Muscle layer of duodenum (tissue), 2 donors: ENCODE data around the gene ZNF649.

ENCODE experiments used
- H3K27ac ChIP-seq: one replicate; pipeline ENCODE4 v1.7.0; 2013; ENCODE audit warnings: mild to moderate bottlenecking, low read length
- H3K27me3 ChIP-seq: one replicate; pipeline ENCODE4 v1.7.0; 2013; ENCODE audit warnings: low read depth, mild to moderate bottlenecking, control low read depth, low read length
- H3K36me3 ChIP-seq, 2 donors: one replicate each; pipeline ENCODE4 v1.7.0; 2013; ENCODE audit warnings: low read length in 2 of 2, control low read depth in 1 of 2, mild to moderate bottlenecking in 1 of 2; ENCODE audit not compliant: insufficient read depth in 2 of 2, control insufficient read depth in 1 of 2
- H3K4me1 ChIP-seq, 2 donors: one replicate each; pipeline ENCODE4 v1.7.0; 2013; ENCODE audit warnings: low read length in 2 of 2, mild to moderate bottlenecking in 2 of 2, control low read depth in 1 of 2, moderate library complexity in 1 of 2; ENCODE audit not compliant: insufficient read depth in 2 of 2, control insufficient read depth in 1 of 2
- H3K4me3 ChIP-seq, 2 donors: one replicate each; pipeline ENCODE4 v1.7.0; 2013; ENCODE audit warnings: low read length in 2 of 2, low read depth in 1 of 2, mild to moderate bottlenecking in 1 of 2
- H3K9me3 ChIP-seq, 2 donors: one replicate each; pipeline ENCODE4 v1.7.0; 2013; ENCODE audit warnings: low read length in 2 of 2, control low read depth in 1 of 2, mild to moderate bottlenecking in 1 of 2; ENCODE audit not compliant: control insufficient read depth in 1 of 2
- donor health status: healthy.

Gene ZNF649

GRCh38 chr19:51904331-51905165 is at the start of gene ZNF649:
ZNF649 (minus strand) TSS chr19:51905017; CDS start chr19:51900107, 4,910 bp downstream.
- H3K27me3 ChIP-seq = no peaks in the 10 kb centered on the region
- H3K36me3 ChIP-seq = peaks cover 13 to 18% of the 10 kb centered on the region in 2 donors
- peaks cover 0 to 8% of the 10 kb centered on the region in 2 donors for H3K4me1 ChIP-seq
- H3K4me3 ChIP-seq = peak within 1 kb of the TSS; percentile 75 to 98
- peaks cover 16 to 32% of the 10 kb centered on the region in 2 donors for H3K9me3 ChIP-seq
- peak within 1 kb of the TSS; percentile 83 for H3K27ac ChIP-seq

- Histone ChIP-seq H3K27ac (no peak overlapping the region), H3K27me3 (no peaks in the 10 kb centered on the region), H3K9me3 (peaks cover 56 to 74% of the 10 kb centered on the region in 2 donors), H3K4me1 (no peaks in the 10 kb centered on the region), H3K4me3 (peak overlapping the region; percentile 31 to 55), H3K36me3 (peaks cover 14 to 20% of the 10 kb centered on the region in 2 donors)
Observed at GRCh38 chr19:51948975-51949374, 44.2 kb upstream of the ZNF649 start.

- no peaks in the 10 kb centered on the region for H3K27me3 ChIP-seq
- H3K4me1 ChIP-seq = no peaks in the 10 kb centered on the region
- no peak overlapping the region for H3K27ac ChIP-seq
- H3K9me3 ChIP-seq = peaks cover 72 to 92% of the 10 kb centered on the region in 2 donors
- H3K4me3 ChIP-seq = peak overlapping the region in 1 of 2 donors; percentile 55
- peaks cover 37 to 43% of the 10 kb centered on the region in 2 donors for H3K36me3 ChIP-seq
Observed at GRCh38 chr19:51946602-51947001, 41.8 kb upstream of the ZNF649 start.

DNA sequence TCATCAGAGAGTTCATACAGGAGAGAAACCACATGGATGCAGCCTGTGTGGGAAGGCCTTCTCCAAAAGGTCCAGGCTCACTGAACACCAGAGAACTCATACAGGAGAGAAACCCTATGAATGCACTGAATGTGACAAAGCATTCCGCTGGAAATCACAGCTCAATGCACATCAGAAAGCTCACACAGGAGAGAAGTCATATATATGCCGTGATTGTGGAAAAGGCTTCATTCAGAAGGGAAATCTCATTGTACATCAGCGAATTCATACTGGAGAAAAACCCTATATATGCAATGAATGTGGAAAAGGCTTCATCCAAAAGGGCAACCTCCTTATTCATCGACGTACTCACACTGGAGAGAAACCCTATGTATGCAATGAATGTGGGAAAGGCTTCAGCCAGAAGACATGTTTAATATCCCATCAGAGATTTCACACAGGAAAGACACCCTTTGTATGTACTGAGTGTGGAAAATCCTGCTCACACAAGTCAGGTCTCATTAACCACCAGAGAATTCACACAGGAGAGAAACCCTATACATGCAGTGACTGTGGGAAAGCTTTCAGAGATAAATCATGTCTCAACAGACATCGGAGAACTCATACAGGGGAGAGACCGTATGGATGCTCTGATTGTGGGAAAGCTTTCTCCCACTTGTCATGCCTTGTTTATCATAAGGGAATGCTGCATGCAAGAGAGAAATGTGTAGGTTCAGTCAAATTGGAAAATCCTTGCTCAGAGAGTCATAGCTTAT is 40.2 kb upstream of the ZNF649 start:
- Histone ChIP-seq H3K27me3 (no peaks in the 10 kb centered on the region), H3K4me3 (peak overlapping the region; percentile 24 to 49), H3K27ac (no peak overlapping the region), H3K4me1 (no peaks in the 10 kb centered on the region), H3K9me3 (peaks cover 83 to 98% of the 10 kb centered on the region in 2 donors), H3K36me3 (peaks cover 51 to 60% of the 10 kb centered on the region in 2 donors)

DNA sequence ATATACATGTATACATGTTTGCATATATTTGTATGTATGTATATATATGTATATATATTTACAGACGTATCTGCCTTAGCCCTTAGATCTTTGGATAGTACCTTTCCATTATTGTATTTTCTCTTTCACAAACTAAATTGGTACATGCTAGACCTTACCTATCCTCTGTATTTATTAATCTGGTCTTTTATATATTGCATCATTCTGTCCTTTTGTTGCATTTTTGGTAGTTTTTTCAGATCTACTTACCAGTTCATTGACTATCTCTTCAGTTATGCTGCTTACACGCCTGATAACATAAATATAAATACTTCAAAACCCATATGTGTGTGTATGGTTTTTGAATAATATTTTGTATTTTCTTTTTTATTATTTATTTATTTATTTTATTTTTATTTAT is 34.1 kb upstream of the ZNF649 start:
- Histone ChIP-seq H3K4me3 (no peak overlapping the region), H3K9me3 (peaks cover 51 to 77% of the 10 kb centered on the region in 2 donors), H3K4me1 (no peaks in the 10 kb centered on the region), H3K27ac (no peak overlapping the region), H3K36me3 (peaks cover 72 to 88% of the 10 kb centered on the region in 2 donors), H3K27me3 (no peaks in the 10 kb centered on the region)

DNA sequence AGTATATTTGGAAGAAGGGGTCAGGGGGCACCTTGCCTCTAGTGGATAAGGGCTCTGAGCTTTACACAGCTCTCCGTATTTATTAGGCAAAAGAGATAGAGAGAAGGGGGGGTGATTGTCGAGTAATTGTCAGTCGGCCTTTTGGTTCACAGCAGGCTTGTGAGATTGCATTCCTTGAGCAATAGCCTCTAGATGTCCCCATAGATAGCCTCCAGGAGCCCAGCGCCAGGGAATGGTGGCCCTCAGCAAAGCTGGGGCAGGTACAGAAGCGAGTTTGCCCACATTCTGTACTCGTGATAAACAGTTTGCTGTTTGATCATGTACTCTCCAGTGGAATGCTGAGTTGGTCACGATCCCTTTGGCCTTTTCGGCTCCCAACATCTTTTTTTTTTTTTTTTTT is 27.1 kb upstream of the ZNF649 start:
- no peak overlapping the region for H3K4me3 ChIP-seq
- H3K4me1 ChIP-seq = peaks cover 0 to 7% of the 10 kb centered on the region in 2 donors
- H3K36me3 ChIP-seq = peaks cover 46 to 72% of the 10 kb centered on the region in 2 donors
- peaks cover 22 to 36% of the 10 kb centered on the region in 2 donors for H3K9me3 ChIP-seq
- no peak overlapping the region for H3K27ac ChIP-seq
- no peaks in the 10 kb centered on the region for H3K27me3 ChIP-seq

DNA sequence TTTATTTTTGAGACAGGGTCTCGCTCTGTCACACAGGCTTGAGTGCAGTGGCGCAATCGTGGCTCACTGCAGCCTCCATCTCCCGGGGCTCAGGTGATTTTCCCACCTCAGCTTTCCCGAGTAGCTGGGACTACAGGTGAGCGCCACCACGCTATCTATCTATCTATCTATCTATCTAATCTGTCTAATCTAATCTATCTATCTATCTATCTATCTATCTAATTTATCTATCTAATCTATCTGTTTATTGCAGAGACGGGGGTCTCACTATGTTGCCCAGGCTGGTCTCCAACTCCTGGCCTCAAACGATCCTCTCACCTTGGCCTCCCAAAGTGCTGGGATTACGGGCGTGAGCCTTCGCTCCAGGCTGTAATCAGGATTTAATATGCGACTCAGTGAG is 23.0 kb upstream of the ZNF649 start:
- Histone ChIP-seq H3K9me3 (peaks cover 16 to 22% of the 10 kb centered on the region in 2 donors), H3K27me3 (no peaks in the 10 kb centered on the region), H3K27ac (peak overlapping the region; percentile 77), H3K36me3 (peaks cover 19 to 33% of the 10 kb centered on the region in 2 donors), H3K4me3 (peak overlapping the region; percentile 70 to 95), H3K4me1 (peaks cover 0 to 7% of the 10 kb centered on the region in 2 donors)

DNA sequence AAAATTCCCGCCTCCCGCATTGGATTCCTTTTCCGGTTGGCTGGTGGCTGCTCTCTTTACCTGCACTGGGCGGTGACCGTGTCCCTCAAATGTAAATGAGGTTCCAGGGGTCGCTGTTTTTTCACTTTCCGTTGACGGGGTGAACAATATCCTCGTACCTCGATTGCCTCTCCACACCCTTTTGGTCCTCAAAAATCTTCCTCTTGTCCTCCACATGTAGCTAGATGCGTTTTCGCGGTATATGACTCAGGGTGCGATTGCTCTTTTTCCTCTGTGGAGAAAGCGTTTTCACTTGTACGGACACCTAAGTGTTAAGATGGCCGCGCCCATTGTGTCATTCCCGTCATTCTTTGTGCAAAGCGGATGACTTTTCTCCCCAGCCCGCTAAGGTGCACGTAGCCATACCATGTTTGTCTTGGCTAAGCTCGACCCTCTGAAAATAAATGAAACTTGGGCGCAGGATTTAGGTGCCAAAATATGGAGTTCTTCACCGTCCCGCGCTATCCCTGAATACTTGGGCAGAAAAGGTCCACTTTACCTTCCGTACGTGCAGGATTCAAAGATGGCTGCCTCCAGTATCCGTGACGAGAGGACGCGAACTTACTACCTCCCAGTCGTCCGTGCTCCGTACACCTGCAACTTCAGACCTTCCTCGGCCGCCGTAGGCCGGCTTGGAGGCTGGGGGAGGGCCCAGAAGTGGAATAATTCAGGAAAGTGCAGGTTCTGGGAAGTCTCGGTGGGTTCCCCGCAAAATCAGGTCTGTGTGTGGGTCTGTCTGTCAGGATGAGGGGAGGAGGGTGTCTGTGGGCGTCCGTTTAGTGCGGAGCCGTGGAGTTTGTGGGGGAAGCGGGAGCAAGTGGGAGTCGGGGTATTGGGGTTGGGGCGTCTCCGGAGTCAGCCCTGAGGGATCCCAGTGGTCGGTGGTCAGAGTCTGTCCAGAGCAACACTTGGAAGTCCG is 22.2 kb upstream of the ZNF649 start, which contains the start of gene ZNF613:
TSS of gene ZNF613 (plus strand) at position 689 of the 958 bp plus-strand sequence. CDS start 8,749 bp downstream, outside the sequence.
- H3K9me3 ChIP-seq = peaks cover 20 to 29% of the 10 kb centered on the region in 2 donors

DNA sequence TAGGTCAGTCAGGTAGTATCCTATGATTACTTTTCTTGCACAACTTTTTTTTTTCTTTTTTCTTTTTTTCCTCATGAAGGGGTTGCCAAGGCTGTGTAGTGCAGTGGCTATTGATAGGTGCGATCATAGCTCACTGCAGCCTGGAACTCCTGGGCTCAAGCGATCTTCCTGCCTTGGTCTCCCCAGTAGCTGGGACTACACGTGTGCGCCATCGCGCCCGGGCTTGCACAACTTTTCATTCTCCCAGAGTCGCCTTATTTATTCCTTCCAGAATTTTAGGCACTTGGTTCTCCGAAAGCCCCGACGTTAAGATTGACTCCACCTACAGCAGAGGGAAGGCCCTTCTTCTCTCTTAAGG is 21.6 kb upstream of the ZNF649 start:
- Histone ChIP-seq H3K36me3 (peaks cover 16 to 19% of the 10 kb centered on the region in 2 donors), H3K4me3 (peak overlapping the region; percentile 70 to 95), H3K27me3 (no peaks in the 10 kb centered on the region), H3K9me3 (peaks cover 20 to 31% of the 10 kb centered on the region in 2 donors), H3K27ac (peak overlapping the region; percentile 77), H3K4me1 (peaks cover 0 to 7% of the 10 kb centered on the region in 2 donors)

More for the DNA sequence above, 22.2 kb upstream of the ZNF649 start, which contains the start of gene ZNF613:
- H3K27me3 ChIP-seq = no peaks in the 10 kb centered on the region
- peak within 1 kb of the TSS; percentile 70 to 95 for H3K4me3 ChIP-seq
- H3K36me3 ChIP-seq = peaks cover 19 to 26% of the 10 kb centered on the region in 2 donors
- peak within 1 kb of the TSS; percentile 77 for H3K27ac ChIP-seq
- H3K4me1 ChIP-seq = peaks cover 0 to 7% of the 10 kb centered on the region in 2 donors

- no peaks in the 10 kb centered on the region for H3K4me1 ChIP-seq
- no peaks in the 10 kb centered on the region for H3K36me3 ChIP-seq
- H3K27ac ChIP-seq = no peak overlapping the region
- peaks cover 45 to 65% of the 10 kb centered on the region in 2 donors for H3K9me3 ChIP-seq
- H3K4me3 ChIP-seq = peak overlapping the region in 1 of 2 donors; percentile 48
- H3K27me3 ChIP-seq = no peaks in the 10 kb centered on the region
Observed at GRCh38 chr19:51921949-51922348, 17.1 kb upstream of the ZNF649 start.
